ENCODE data around the gene PRDM16.

The PRDM16 gene

DNA sequence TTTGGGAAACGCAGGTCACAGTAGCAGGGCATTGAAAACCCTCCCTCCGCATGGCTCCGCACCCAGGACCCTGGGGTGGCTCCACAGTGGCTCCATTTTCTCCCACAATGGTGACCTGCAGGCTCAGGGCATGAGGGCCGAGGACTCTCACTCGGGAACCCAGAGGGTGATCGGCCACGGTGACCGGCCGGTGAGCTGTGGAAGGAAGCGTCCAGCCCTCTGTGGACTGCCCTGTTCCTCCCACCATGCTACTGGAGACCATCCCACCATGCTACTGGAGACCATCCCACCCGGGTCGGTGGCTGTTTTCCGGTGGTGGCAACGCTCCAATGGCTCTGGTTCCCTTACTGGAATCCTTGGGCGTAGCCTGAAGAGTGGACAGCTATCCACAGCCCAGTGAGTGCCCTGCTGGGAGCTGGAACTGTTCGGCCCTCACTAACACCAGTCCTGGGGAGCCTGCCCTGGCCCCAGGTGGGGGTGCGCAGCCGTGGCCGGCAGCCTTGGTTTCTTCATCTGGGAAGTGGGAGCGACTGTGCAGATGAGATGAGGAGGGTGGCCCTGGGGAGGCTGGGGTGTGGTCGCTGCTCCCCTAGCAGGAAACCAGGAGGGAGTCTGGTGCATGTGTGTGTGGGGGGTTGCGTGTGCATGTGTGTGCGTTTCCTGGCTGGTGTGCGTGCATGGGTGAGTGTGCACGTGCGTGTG, 59.6 kb downstream of the PRDM16 start:
- H3K36me3 ChIP-seq (ENCODE audit: control insufficient read depth, insufficient read depth, low read length): no peaks in the 10 kb centered on the region
- no peaks in the 10 kb centered on the region for H3K9me3 ChIP-seq (ENCODE audit: control insufficient read depth, low read length)
- no peak for DNase-seq
- no peaks in the 10 kb centered on the region for H3K4me1 ChIP-seq (ENCODE audit: control insufficient read depth, insufficient read depth, low read length, poor library complexity, severe bottlenecking)
- no peak overlapping the region for H3K4me3 ChIP-seq (ENCODE audit: insufficient read depth, low read depth, low read length, poor library complexity, severe bottlenecking)
- no peak overlapping the region for H3K27ac ChIP-seq (ENCODE audit: insufficient read depth, low read length, poor library complexity, severe bottlenecking)
- no peaks in the 10 kb centered on the region for H3K27me3 ChIP-seq (replicated peaks; ENCODE audit: control insufficient read depth, insufficient read depth, low read length, poor library complexity, severe bottlenecking)

- no peaks in the 10 kb centered on the region for H3K27me3 ChIP-seq (replicated peaks; ENCODE audit: control insufficient read depth, insufficient read depth, low read length, poor library complexity, severe bottlenecking)
- H3K27ac ChIP-seq (ENCODE audit: insufficient read depth, low read length, poor library complexity, severe bottlenecking): no peak overlapping the region
- no peaks in the 10 kb centered on the region for H3K9me3 ChIP-seq (ENCODE audit: control insufficient read depth, low read length)
- no peak for DNase-seq
- H3K36me3 ChIP-seq (ENCODE audit: control insufficient read depth, insufficient read depth, low read length): no peaks in the 10 kb centered on the region
- no peaks in the 10 kb centered on the region for H3K4me1 ChIP-seq (ENCODE audit: control insufficient read depth, insufficient read depth, low read length, poor library complexity, severe bottlenecking)
- no peak overlapping the region for H3K4me3 ChIP-seq (ENCODE audit: insufficient read depth, low read depth, low read length, poor library complexity, severe bottlenecking)
These were observed 60.1 kb downstream of the PRDM16 start for GRCh38 chr1:3129133-3129490.

DNA sequence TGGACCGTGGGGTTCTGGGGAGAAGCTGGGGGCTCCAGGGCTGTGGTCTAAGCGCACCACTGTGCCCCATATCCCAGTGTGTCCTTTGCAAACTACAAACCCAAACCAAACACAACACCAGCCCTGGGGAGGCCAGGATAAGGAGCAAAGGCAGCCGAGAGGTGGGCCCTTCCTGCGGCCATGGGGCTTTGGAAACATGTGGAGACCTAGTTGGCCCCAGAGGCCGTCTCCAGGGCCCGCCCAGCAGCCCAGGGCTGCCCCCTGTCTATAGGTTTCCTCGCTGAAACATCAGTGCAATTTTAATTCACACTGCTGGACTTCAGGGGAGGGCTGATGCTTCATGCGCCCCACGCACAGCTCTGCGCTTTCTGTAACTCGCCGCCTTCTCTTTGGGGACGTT, 61.3 kb downstream of the PRDM16 start:
- no peaks in the 10 kb centered on the region for H3K27me3 ChIP-seq (replicated peaks; ENCODE audit: control insufficient read depth, insufficient read depth, low read length, poor library complexity, severe bottlenecking)
- H3K9me3 ChIP-seq (ENCODE audit: control insufficient read depth, low read length): no peaks in the 10 kb centered on the region
- DNase-seq: no peak
- H3K4me1 ChIP-seq (ENCODE audit: control insufficient read depth, insufficient read depth, low read length, poor library complexity, severe bottlenecking): no peaks in the 10 kb centered on the region
- no peak overlapping the region for H3K4me3 ChIP-seq (ENCODE audit: insufficient read depth, low read depth, low read length, poor library complexity, severe bottlenecking)
- no peak overlapping the region for H3K27ac ChIP-seq (ENCODE audit: insufficient read depth, low read length, poor library complexity, severe bottlenecking)
- no peaks in the 10 kb centered on the region for H3K36me3 ChIP-seq (ENCODE audit: control insufficient read depth, insufficient read depth, low read length)

DNA sequence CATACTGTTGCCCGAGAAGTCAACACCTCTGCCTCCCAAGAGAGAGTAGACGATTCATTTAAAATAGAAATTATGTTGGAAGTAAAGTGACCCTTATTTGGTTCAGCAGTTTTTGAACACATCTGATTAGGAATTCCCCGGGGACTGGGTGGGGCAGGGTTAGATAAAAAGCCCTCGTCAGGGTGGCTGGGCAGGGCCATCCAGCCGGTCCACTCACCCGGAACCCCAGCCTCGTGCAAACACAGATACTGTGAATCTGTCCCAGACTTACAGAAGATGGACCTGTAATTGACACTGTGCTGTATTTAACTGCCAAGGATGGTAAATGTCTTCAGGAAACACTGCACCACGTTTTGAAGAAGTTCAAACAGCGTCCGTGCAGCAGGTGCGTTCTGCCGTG, 63.7 kb downstream of the PRDM16 start:
- no peaks in the 10 kb centered on the region for H3K36me3 ChIP-seq (ENCODE audit: control insufficient read depth, insufficient read depth, low read length)
- H3K9me3 ChIP-seq (ENCODE audit: control insufficient read depth, low read length): no peaks in the 10 kb centered on the region
- no peak for DNase-seq
- H3K4me3 ChIP-seq (ENCODE audit: insufficient read depth, low read depth, low read length, poor library complexity, severe bottlenecking): no peak overlapping the region
- H3K4me1 ChIP-seq (ENCODE audit: control insufficient read depth, insufficient read depth, low read length, poor library complexity, severe bottlenecking): no peaks in the 10 kb centered on the region
- H3K27me3 ChIP-seq (replicated peaks; ENCODE audit: control insufficient read depth, insufficient read depth, low read length, poor library complexity, severe bottlenecking): no peaks in the 10 kb centered on the region
- no peak overlapping the region for H3K27ac ChIP-seq (ENCODE audit: insufficient read depth, low read length, poor library complexity, severe bottlenecking)

DNA sequence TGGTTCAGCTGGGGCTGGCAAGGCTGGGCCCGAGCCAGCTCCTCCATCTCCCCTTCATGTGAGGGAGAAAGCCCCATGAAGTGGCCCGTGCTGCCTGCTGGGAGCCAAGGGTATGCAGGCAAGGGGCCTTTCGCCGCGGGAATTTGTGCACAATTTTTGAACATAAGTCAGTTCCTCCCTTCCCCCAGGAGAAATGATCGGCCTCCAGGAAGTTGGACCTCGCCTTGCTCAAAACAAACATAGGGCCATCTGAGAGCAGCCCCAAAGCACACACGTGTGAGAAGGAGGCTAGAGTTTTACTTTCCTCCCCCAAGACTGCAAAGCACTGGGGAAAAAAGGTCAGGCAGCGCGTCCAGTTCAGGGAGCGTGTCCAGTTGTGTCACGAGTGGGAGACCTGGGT, 64.7 kb downstream of the PRDM16 start:
- no peak overlapping the region for H3K27ac ChIP-seq (ENCODE audit: insufficient read depth, low read length, poor library complexity, severe bottlenecking)
- no peaks in the 10 kb centered on the region for H3K9me3 ChIP-seq (ENCODE audit: control insufficient read depth, low read length)
- H3K4me3 ChIP-seq (ENCODE audit: insufficient read depth, low read depth, low read length, poor library complexity, severe bottlenecking): no peak overlapping the region
- no peaks in the 10 kb centered on the region for H3K4me1 ChIP-seq (ENCODE audit: control insufficient read depth, insufficient read depth, low read length, poor library complexity, severe bottlenecking)
- no peaks in the 10 kb centered on the region for H3K27me3 ChIP-seq (replicated peaks; ENCODE audit: control insufficient read depth, insufficient read depth, low read length, poor library complexity, severe bottlenecking)
- H3K36me3 ChIP-seq (ENCODE audit: control insufficient read depth, insufficient read depth, low read length): no peaks in the 10 kb centered on the region
- DNase-seq: no peak

DNA sequence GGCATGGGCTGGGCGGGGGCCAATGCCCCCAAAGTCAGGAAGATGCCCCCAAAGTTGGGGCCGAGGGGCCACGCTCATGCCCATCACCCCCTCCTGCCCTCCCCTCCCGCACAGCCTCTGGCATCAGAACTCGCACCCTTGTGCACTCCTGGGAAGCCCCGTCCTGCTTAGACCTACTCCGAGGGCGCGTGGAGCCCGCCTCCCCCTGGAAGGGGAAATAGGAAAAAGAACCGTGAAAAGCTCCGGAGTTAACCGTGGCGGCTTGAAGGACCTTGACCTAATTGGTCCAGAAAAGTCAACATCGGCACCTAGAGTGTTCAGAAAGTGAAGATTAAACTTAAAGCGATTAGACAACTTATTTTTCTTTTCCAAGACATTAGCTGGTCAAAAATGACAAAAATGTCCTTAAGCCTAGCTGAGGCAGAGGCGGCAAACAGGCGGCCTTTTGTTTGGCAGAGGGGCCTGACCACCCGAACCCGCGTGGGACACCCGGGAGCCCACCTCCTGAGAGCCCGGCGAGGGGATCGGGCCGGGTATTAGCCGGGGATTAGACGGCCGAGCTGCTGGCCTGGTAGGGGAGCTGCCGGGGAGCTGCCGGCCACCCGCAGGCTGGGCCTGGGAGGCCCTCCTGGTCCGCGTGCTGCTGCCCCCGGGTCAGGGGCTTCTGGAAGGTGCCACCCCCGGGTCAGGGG, 65.5 kb downstream of the PRDM16 start:
- Histone ChIP-seq H3K4me3 (ENCODE audit: insufficient read depth, low read depth, low read length, poor library complexity, severe bottlenecking) (no peak overlapping the region), H3K27me3 (replicated peaks; ENCODE audit: control insufficient read depth, insufficient read depth, low read length, poor library complexity, severe bottlenecking) (no peaks in the 10 kb centered on the region), H3K4me1 (ENCODE audit: control insufficient read depth, insufficient read depth, low read length, poor library complexity, severe bottlenecking) (no peaks in the 10 kb centered on the region), H3K36me3 (ENCODE audit: control insufficient read depth, insufficient read depth, low read length) (no peaks in the 10 kb centered on the region), H3K27ac (ENCODE audit: insufficient read depth, low read length, poor library complexity, severe bottlenecking) (no peak overlapping the region), H3K9me3 (ENCODE audit: control insufficient read depth, low read length) (no peaks in the 10 kb centered on the region)
- no peak for DNase-seq

DNA sequence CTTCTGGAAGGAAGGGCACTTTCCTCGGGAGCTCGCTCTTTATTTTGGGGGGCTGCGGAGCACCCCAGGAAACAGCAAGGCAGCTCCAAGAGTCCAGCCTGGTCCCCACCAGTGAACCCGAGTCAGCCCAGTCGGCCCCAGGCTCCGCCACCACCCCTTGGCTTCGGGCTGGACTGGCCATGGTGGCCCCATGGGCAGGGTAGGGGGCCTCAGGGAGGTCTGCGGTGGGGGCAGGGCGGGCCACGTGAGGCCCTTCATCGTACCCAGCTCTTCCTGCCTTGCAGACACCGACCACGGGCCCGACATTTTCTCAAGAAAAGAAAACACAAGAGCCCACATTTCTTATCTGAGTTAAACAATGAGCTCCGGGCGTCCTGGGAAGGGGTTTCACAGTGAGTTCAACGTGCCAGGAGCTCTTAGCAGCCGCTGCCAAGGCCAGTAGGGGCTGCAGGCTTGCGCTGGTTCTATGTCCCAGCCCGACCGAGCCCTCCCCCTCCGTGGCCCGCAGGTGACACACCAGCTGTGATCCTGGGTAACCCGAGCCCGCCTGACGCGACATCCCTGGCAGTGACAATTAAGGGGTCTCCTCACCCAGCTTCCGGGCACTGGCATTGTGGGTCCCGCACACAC, 66.2 kb downstream of the PRDM16 start:
- Histone ChIP-seq H3K9me3 (ENCODE audit: control insufficient read depth, low read length) (no peaks in the 10 kb centered on the region), H3K36me3 (ENCODE audit: control insufficient read depth, insufficient read depth, low read length) (no peaks in the 10 kb centered on the region)

GRCh38 chr1:3135744-3136455, 66.9 kb downstream of the PRDM16 start:
- no peak for DNase-seq
- Histone ChIP-seq H3K27ac (ENCODE audit: insufficient read depth, low read length, poor library complexity, severe bottlenecking) (no peak overlapping the region), H3K27me3 (replicated peaks; ENCODE audit: control insufficient read depth, insufficient read depth, low read length, poor library complexity, severe bottlenecking) (no peaks in the 10 kb centered on the region), H3K4me3 (ENCODE audit: insufficient read depth, low read depth, low read length, poor library complexity, severe bottlenecking) (no peak overlapping the region), H3K36me3 (ENCODE audit: control insufficient read depth, insufficient read depth, low read length) (no peaks in the 10 kb centered on the region), H3K4me1 (ENCODE audit: control insufficient read depth, insufficient read depth, low read length, poor library complexity, severe bottlenecking) (no peaks in the 10 kb centered on the region), H3K9me3 (ENCODE audit: control insufficient read depth, low read length) (no peaks in the 10 kb centered on the region)

More for the DNA sequence above, 66.2 kb downstream of the PRDM16 start:
- no peak overlapping the region for H3K27ac ChIP-seq (ENCODE audit: insufficient read depth, low read length, poor library complexity, severe bottlenecking)
- no peak overlapping the region for H3K4me3 ChIP-seq (ENCODE audit: insufficient read depth, low read depth, low read length, poor library complexity, severe bottlenecking)
- no peaks in the 10 kb centered on the region for H3K27me3 ChIP-seq (replicated peaks; ENCODE audit: control insufficient read depth, insufficient read depth, low read length, poor library complexity, severe bottlenecking)
- no peak for DNase-seq
- H3K4me1 ChIP-seq (ENCODE audit: control insufficient read depth, insufficient read depth, low read length, poor library complexity, severe bottlenecking): no peaks in the 10 kb centered on the region

GRCh38 chr1:3136532-3136931, 67.5 kb downstream of the PRDM16 start:
- Histone ChIP-seq H3K4me3 (ENCODE audit: insufficient read depth, low read depth, low read length, poor library complexity, severe bottlenecking) (no peak overlapping the region), H3K36me3 (ENCODE audit: control insufficient read depth, insufficient read depth, low read length) (no peaks in the 10 kb centered on the region), H3K9me3 (ENCODE audit: control insufficient read depth, low read length) (no peaks in the 10 kb centered on the region), H3K27ac (ENCODE audit: insufficient read depth, low read length, poor library complexity, severe bottlenecking) (no peak overlapping the region), H3K4me1 (ENCODE audit: control insufficient read depth, insufficient read depth, low read length, poor library complexity, severe bottlenecking) (no peaks in the 10 kb centered on the region), H3K27me3 (replicated peaks; ENCODE audit: control insufficient read depth, insufficient read depth, low read length, poor library complexity, severe bottlenecking) (no peaks in the 10 kb centered on the region)
- DNase-seq: no peak

All from effector memory CD4-positive, alpha-beta T cell (primary cell).